Measurements from ENCODE around the gene CD40LG. TPM values are rescaled to one million over a fixed set of nuclear protein-coding genes. Genes with fewer than 3 reads are reported as not detected.

CD40LG gene
- polyA plus RNA-seq, 1 donor from 2014 or later = not detected

- H2AFZ ChIP-seq (ENCODE audit: low read depth, low read length) = no peak overlapping the region
- H3K36me3 ChIP-seq (ENCODE audit: insufficient read depth, low read length) = no peaks in the 10 kb centered on the region
- no peak overlapping the region for H3K27ac ChIP-seq (ENCODE audit: low read length)
- H3K4me3 ChIP-seq (ENCODE audit: low read length) = no peak overlapping the region
- H4K20me1 ChIP-seq (ENCODE audit: insufficient read depth) = no peaks in the 10 kb centered on the region
- no peak overlapping the region for H3K9ac ChIP-seq (ENCODE audit: low read length)
- H3K9me3 ChIP-seq (ENCODE audit: low read length) = no peaks in the 10 kb centered on the region
- no peaks in the 10 kb centered on the region for H3K27me3 ChIP-seq (ENCODE audit: insufficient read depth, low read depth, low read length)
- no peaks in the 10 kb centered on the region for H3F3A ChIP-seq (ENCODE audit: insufficient read depth, low read length, poor library complexity, severe bottlenecking)
- H3K79me2 ChIP-seq (replicated peaks; ENCODE audit: insufficient read depth, low read length) = no peaks in the 10 kb centered on the region
- TF ChIP-seq SMC3 (conservative IDR thresholded peaks at IDR 0.05; ENCODE audit: poor library complexity) (no peak), EZH2 (IDR thresholded peaks at IDR 0.05; ENCODE audit: borderline replicate concordance, insufficient read depth, low read length, poor library complexity, severe bottlenecking) (no peak), POLR2AphosphoS5 (IDR thresholded peaks at IDR 0.05) (no peak), CTCF (IDR thresholded peaks at IDR 0.05; ENCODE audit: poor library complexity, severe bottlenecking) (no peak), TAF1 (IDR thresholded peaks at IDR 0.05; ENCODE audit: low read depth) (no peak), MXI1 (conservative IDR thresholded peaks at IDR 0.05; ENCODE audit: poor library complexity, severe bottlenecking) (no peak)
- H3K9me2 ChIP-seq (ENCODE audit: insufficient read depth, low read length) = no peaks in the 10 kb centered on the region
- no peak overlapping the region for H3K4me2 ChIP-seq (ENCODE audit: low read length)
These were observed 22.7 kb upstream of the CD40LG start for GRCh38 chrX:136625246-136625645.

GRCh38 chrX:136626237-136626636, 21.7 kb upstream of the CD40LG start:
- H3K79me2 ChIP-seq (replicated peaks; ENCODE audit: insufficient read depth, low read length) = no peaks in the 10 kb centered on the region
- no peaks in the 10 kb centered on the region for H3F3A ChIP-seq (ENCODE audit: insufficient read depth, low read length, poor library complexity, severe bottlenecking)
- no peaks in the 10 kb centered on the region for H3K9me3 ChIP-seq (ENCODE audit: low read length)
- no peak overlapping the region for H3K9ac ChIP-seq (ENCODE audit: low read length)
- H3K9me2 ChIP-seq (ENCODE audit: insufficient read depth, low read length) = no peaks in the 10 kb centered on the region
- no peak overlapping the region for H2AFZ ChIP-seq (ENCODE audit: low read depth, low read length)
- H3K4me3 ChIP-seq (ENCODE audit: low read length) = no peak overlapping the region
- H3K36me3 ChIP-seq (ENCODE audit: insufficient read depth, low read length) = no peaks in the 10 kb centered on the region
- H4K20me1 ChIP-seq (ENCODE audit: insufficient read depth) = no peaks in the 10 kb centered on the region
- H3K27me3 ChIP-seq (ENCODE audit: insufficient read depth, low read depth, low read length) = no peaks in the 10 kb centered on the region
- TF ChIP-seq EP300 (conservative IDR thresholded peaks at IDR 0.05; ENCODE audit: poor library complexity, severe bottlenecking) = no peak
- no peak for TF ChIP-seq EZH2 (IDR thresholded peaks at IDR 0.05; ENCODE audit: borderline replicate concordance, insufficient read depth, low read length, poor library complexity, severe bottlenecking)
- TF ChIP-seq SMC3 (conservative IDR thresholded peaks at IDR 0.05; ENCODE audit: poor library complexity) = no peak
- no peak for TF ChIP-seq CTCF (IDR thresholded peaks at IDR 0.05; ENCODE audit: poor library complexity, severe bottlenecking)
- TF ChIP-seq RAD21 (conservative IDR thresholded peaks at IDR 0.05) = no peak
- no peak for TF ChIP-seq TAF1 (IDR thresholded peaks at IDR 0.05; ENCODE audit: low read depth)
- no peak overlapping the region for H3K27ac ChIP-seq (ENCODE audit: low read length)
- H3K4me2 ChIP-seq (ENCODE audit: low read length) = no peak overlapping the region

- no peaks in the 10 kb centered on the region for H4K20me1 ChIP-seq (ENCODE audit: insufficient read depth)
- no peak overlapping the region for H3K4me3 ChIP-seq (ENCODE audit: low read length)
- no peaks in the 10 kb centered on the region for H3K9me3 ChIP-seq (ENCODE audit: low read length)
- no peaks in the 10 kb centered on the region for H3K36me3 ChIP-seq (ENCODE audit: insufficient read depth, low read length)
- TF ChIP-seq RAD21 (conservative IDR thresholded peaks at IDR 0.05) = no peak
- TF ChIP-seq CTCF (IDR thresholded peaks at IDR 0.05; ENCODE audit: poor library complexity, severe bottlenecking) = no peak
- no peak for TF ChIP-seq MXI1 (conservative IDR thresholded peaks at IDR 0.05; ENCODE audit: poor library complexity, severe bottlenecking)
- TF ChIP-seq EZH2 (IDR thresholded peaks at IDR 0.05; ENCODE audit: borderline replicate concordance, insufficient read depth, low read length, poor library complexity, severe bottlenecking) = no peak
- no peak for TF ChIP-seq REST (IDR thresholded peaks at IDR 0.05; ENCODE audit: borderline replicate concordance)
- no peak for TF ChIP-seq TAF1 (IDR thresholded peaks at IDR 0.05; ENCODE audit: low read depth)
- TF ChIP-seq POLR2AphosphoS5 (IDR thresholded peaks at IDR 0.05) = no peak
- no peak for TF ChIP-seq SMC3 (conservative IDR thresholded peaks at IDR 0.05; ENCODE audit: poor library complexity)
- no peak for TF ChIP-seq EP300 (conservative IDR thresholded peaks at IDR 0.05; ENCODE audit: poor library complexity, severe bottlenecking)
- H3K9me2 ChIP-seq (ENCODE audit: insufficient read depth, low read length) = no peaks in the 10 kb centered on the region
- no peaks in the 10 kb centered on the region for H3K27me3 ChIP-seq (ENCODE audit: insufficient read depth, low read depth, low read length)
- H3K4me2 ChIP-seq (ENCODE audit: low read length) = no peak overlapping the region
- no peaks in the 10 kb centered on the region for H3F3A ChIP-seq (ENCODE audit: insufficient read depth, low read length, poor library complexity, severe bottlenecking)
- H3K79me2 ChIP-seq (replicated peaks; ENCODE audit: insufficient read depth, low read length) = no peaks in the 10 kb centered on the region
- no peak overlapping the region for H2AFZ ChIP-seq (ENCODE audit: low read depth, low read length)
- H3K9ac ChIP-seq (ENCODE audit: low read length) = no peak overlapping the region
- no peak overlapping the region for H3K27ac ChIP-seq (ENCODE audit: low read length)
These were observed 21.1 kb upstream of the CD40LG start for GRCh38 chrX:136626891-136627290.
